ENCODE data around the gene GEMIN4.

DNA sequence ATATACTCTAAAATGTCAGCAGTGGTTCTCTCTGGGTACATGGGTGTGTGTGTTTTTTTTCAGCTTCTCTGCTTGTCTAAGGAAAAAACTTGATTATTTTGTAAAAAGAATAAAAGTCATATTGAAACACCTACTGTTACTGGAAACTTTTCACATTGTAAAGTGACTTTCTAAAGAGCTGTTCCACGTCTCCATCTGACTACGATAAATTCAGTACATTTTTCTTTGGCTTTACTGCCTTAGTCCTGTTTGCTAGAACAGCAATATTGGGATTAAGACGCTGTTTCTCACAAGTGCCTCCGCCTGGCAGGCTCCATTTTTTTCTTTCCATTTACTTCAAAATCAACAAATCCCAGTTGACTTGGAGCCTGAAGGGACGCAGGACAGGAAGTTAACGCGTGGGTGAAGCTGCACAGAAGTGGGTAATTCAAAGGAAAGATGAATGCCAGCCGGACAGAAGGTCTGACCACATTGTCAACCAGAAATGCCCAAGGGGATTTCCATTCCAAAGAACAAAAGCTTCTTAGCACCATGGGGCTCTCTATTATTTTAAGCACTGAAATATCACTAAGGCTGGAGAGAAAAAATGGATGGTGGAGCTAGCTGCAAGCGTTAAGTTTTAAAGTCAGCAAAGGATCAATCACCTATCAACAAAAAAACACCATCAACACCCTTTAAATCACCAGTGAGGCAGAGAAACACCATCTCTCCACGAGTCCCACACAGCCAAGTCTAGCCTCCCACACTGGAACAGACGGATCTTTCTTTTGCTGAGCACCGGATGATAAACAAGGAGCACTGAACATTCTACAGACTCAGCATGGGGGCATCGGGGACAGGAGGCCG lies 21.6 kb upstream of the GEMIN4 start:
- TF ChIP-seq, protein P1, sequence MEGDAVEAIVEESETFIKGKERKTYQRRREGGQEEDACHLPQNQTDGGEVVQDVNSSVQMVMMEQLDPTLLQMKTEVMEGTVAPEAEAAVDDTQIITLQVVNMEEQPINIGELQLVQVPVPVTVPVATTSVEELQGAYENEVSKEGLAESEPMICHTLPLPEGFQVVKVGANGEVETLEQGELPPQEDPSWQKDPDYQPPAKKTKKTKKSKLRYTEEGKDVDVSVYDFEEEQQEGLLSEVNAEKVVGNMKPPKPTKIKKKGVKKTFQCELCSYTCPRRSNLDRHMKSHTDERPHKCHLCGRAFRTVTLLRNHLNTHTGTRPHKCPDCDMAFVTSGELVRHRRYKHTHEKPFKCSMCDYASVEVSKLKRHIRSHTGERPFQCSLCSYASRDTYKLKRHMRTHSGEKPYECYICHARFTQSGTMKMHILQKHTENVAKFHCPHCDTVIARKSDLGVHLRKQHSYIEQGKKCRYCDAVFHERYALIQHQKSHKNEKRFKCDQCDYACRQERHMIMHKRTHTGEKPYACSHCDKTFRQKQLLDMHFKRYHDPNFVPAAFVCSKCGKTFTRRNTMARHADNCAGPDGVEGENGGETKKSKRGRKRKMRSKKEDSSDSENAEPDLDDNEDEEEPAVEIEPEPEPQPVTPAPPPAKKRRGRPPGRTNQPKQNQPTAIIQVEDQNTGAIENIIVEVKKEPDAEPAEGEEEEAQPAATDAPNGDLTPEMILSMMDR (IDR thresholded peaks at IDR 0.05; ENCODE audit: low read depth, low read length, missing input control), result no peak
- no peak for TF ChIP-seq JUND (IDR thresholded peaks at IDR 0.05)
- TF ChIP-seq TAF1 (conservative IDR thresholded peaks at IDR 0.05), result no peak
- no peak for TF ChIP-seq RAD21 (IDR thresholded peaks at IDR 0.05)
- TF ChIP-seq, protein P2, sequence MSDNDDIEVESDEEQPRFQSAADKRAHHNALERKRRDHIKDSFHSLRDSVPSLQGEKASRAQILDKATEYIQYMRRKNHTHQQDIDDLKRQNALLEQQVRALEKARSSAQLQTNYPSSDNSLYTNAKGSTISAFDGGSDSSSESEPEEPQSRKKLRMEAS (IDR thresholded peaks at IDR 0.05), result no peak
